ENCODE measurements around the gene HBZ.

GRCh38 chr16:180681-181564, 28.5 kb downstream of the HBZ start:
- TF ChIP-seq CTCF (IDR thresholded peaks at IDR 0.05) (peak in 2 of 4 experiments; percentile 89 to 91), POLR2A (IDR thresholded peaks at IDR 0.05) (no peak)

Data from uterus (tissue), 2 donors.